Activated T-helper 1 cell treated with anti-CD3 and anti-CD28 coated beads, Interleukin-12 subunit alpha, Interleukin-12 subunit beta, Interleukin-2, Interleukin-4 antibody, amounts not matched to agents 30 ng/mL and 10 ng/mL and 1 ng/mL, durations not matched to agents 14 hours and 24 hours and 36 hours (primary cell): ENCODE measurements around the gene TDP1. TPM values are rescaled to one million over a fixed set of nuclear protein-coding genes. Genes with fewer than 3 reads are reported as not detected.
"Not testable (repeated sequence)": the region's sequence is repeated elsewhere in the genome, so short reads cannot be mapped to it uniquely, and the experiment has no call there.

Experiments
- DNase-seq: peaks from one replicate; pipeline ENCODE4 v3.0.0; 2021; ENCODE audit warnings: low spot score
- H3K27ac Mint-ChIP-seq: one replicate; pipeline ENCODE4 v1.8.0; 2021; ENCODE audit warnings: mild to moderate bottlenecking, mixed read lengths
- H3K27me3 Mint-ChIP-seq: one replicate; pipeline ENCODE4 v1.8.0; 2022; ENCODE audit warnings: mild to moderate bottlenecking, moderate library complexity, mixed read lengths; ENCODE audit not compliant: insufficient read depth
- H3K36me3 Mint-ChIP-seq: one replicate; pipeline ENCODE4 v1.8.0; 2021; ENCODE audit warnings: low read depth, mixed read lengths
- H3K4me1 Mint-ChIP-seq: one replicate; pipeline ENCODE4 v1.8.0; 2021; ENCODE audit warnings: low read depth, mixed read lengths
- H3K4me3 Mint-ChIP-seq: one replicate; pipeline ENCODE4 v1.8.0; 2021; ENCODE audit warnings: mild to moderate bottlenecking, moderate library complexity, mixed read lengths
- H3K9me3 Mint-ChIP-seq: one replicate; pipeline ENCODE4 v1.8.0; 2021; ENCODE audit warnings: mixed read lengths
- intact Hi-C: fragments of 100-400 bp; cut with micrococcal nuclease; formaldehyde crosslinking; loops from one replicate; pipeline ENCODE4 v1.15.1; 2024
- total RNA-seq: library from RNA; stranded (reverse); gene quantifications from 2 replicates; pipeline ENCODE4 v1.2.3, GENCODE V29; 2022

Gene TDP1
- total RNA-seq, 1 donor from 2014 or later: 78.5 TPM

DNA sequence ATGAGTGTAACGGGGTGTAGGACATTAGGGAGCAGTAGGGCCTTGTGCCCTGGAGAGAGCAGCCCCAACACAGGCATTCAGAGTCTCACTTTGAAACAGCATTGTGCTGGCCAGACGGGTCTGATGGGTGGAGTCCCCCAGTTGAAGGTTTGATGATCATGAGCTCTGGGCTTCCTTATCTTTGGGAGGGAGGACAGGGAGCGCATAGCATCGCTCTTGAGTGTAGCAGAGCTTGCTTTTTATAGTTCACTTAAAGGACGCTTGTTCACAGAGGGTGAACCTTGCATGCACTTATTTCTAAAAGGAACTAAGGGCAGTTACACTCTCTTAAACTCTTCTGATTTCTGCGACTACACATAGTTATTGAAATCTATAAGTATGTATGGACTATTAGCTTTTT lies 116.6 kb downstream of the TDP1 start:
- no peaks in the 10 kb centered on the region for H3K9me3 Mint-ChIP-seq
- H3K36me3 Mint-ChIP-seq: no peaks in the 10 kb centered on the region
- intact Hi-C loops: no loop called here
- H3K27ac Mint-ChIP-seq: no peak overlapping the region
- no peaks in the 10 kb centered on the region for H3K4me1 Mint-ChIP-seq
- no peak for DNase-seq
- peaks cover 40% of the 10 kb centered on the region for H3K27me3 Mint-ChIP-seq
- no peak overlapping the region for H3K4me3 Mint-ChIP-seq

DNA sequence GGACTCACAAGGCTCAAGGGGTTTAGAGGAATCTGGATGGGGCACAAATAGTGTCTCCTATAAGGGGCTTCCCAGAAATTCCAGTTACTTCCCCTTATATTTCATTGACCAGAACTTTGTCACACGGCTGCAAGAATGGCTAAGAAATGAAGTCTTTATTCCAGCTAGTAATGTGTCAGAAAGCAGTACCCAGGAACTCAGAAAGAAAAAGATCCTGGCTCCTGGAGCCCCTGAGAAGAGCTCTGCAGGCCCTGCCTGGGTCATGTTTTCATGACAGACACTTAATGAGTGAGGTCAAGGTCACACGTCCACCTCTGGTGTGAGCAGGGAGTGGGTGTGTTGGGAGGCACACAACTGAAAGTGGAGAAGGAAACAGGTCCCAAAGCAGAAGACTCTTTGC lies 123.8 kb downstream of the TDP1 start:
- H3K27ac Mint-ChIP-seq: no peak overlapping the region
- no peaks in the 10 kb centered on the region for H3K36me3 Mint-ChIP-seq
- no peak for DNase-seq
- no peaks in the 10 kb centered on the region for H3K9me3 Mint-ChIP-seq
- intact Hi-C loops: no loop called here
- H3K27me3 Mint-ChIP-seq: peaks cover 19% of the 10 kb centered on the region
- H3K4me3 Mint-ChIP-seq: no peak overlapping the region
- no peaks in the 10 kb centered on the region for H3K4me1 Mint-ChIP-seq

DNA sequence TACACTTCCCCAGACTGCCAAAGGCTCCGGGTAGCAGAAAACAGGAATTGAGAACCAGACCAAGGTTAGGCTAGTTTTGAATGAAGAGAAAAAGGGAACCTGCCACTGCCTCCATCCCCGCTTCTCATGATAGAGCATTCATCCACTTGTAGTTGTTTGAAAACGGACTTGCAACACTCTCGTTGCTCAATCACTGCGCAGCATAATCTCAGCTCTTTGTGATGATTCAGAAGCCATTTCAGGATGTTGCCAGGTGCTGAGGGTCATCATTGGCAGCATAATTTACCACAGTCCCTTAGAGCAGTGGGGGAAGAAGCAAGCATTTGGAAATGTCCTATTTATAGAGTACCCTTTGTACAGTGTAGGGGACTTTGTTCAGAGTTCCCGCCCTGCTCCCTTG lies 131.7 kb downstream of the TDP1 start:
- H3K9me3 Mint-ChIP-seq: peaks cover 7% of the 10 kb centered on the region
- H3K27me3 Mint-ChIP-seq: peaks cover 17% of the 10 kb centered on the region
- H3K27ac Mint-ChIP-seq: no peak overlapping the region
- H3K4me3 Mint-ChIP-seq: no peak overlapping the region
- no peaks in the 10 kb centered on the region for H3K4me1 Mint-ChIP-seq
- no peak for DNase-seq
- intact Hi-C loops: no loop called here
- no peaks in the 10 kb centered on the region for H3K36me3 Mint-ChIP-seq

DNA sequence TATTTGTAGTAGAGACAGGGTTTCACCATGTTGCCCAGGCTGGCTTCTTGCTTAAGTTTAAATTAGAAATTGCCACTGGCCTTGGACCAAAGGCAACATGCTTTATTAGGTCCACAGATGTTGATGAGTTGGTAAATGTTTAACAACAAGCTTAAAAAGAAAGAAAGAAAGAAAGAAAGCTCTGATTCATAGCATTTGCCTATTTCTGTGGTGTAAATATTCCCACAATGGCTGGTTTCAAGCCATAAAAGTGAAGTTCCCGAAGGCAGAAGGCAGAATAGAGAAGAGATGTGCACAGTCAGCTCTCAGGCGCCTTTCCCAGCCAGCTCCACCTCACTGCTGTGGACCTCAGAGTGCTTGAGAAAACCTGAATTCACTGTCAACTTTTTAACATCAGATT lies 132.4 kb downstream of the TDP1 start:
- H3K4me1 Mint-ChIP-seq: peaks cover 3% of the 10 kb centered on the region
- no peak overlapping the region for H3K27ac Mint-ChIP-seq
- peaks cover 8% of the 10 kb centered on the region for H3K9me3 Mint-ChIP-seq
- intact Hi-C loops: no loop called here
- H3K4me3 Mint-ChIP-seq: no peak overlapping the region
- peaks cover 17% of the 10 kb centered on the region for H3K27me3 Mint-ChIP-seq
- no peak for DNase-seq
- no peaks in the 10 kb centered on the region for H3K36me3 Mint-ChIP-seq

DNA sequence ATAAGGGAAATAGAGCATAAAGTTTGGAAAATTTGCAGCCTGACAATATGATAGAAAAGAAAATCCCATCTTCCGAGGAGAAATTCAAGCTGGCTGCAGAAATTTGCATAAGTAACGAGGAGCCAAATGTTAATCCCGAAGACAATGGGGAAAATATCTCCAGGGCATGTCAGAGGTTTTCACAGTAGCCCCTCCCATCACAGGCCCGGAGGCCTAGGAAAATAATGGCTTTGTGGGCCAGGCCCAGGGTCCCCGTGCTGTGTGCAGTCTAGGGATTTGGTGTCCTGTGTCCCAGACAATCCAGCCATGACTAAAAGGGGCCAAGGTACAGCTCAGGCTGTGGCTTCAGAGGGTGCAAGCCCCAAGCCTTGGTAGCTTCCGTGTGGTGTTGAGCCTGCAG lies 133.8 kb downstream of the TDP1 start:
- DNase-seq, H3K9me3 Mint-ChIP-seq, H3K4me3 Mint-ChIP-seq, H3K27ac Mint-ChIP-seq, intact Hi-C loops, H3K36me3 Mint-ChIP-seq: not testable (repeated sequence)
- peaks cover 14% of the 10 kb centered on the region for H3K27me3 Mint-ChIP-seq
- peaks cover 17% of the 10 kb centered on the region for H3K4me1 Mint-ChIP-seq

DNA sequence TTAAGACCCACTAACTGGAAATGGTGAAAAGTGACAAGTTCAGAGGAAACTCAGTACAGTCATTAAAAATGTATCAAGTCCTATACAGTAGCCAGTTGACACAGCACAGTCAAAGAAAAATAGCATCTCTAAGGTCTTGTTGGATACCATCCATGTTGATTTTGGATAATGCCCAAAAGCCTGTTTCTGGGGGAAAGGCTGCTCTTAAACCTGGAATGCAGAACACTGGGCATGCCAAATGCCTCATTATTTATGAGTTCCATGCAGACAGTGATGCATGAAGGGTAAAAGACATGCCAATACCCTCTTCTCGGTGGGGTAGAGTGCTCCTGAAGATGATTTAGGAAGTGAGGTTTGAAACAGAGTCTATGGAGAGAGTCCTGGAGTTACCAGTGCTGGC lies 135.7 kb downstream of the TDP1 start:
- Mint-ChIP-seq H3K4me1 (peaks cover 17% of the 10 kb centered on the region), H3K27me3 (peaks cover 11% of the 10 kb centered on the region), H3K9me3 (peaks cover 11% of the 10 kb centered on the region), H3K36me3 (no peaks in the 10 kb centered on the region), H3K4me3 (no peak overlapping the region), H3K27ac (no peak overlapping the region)
- no peak for DNase-seq
- intact Hi-C loops: no loop called here

DNA sequence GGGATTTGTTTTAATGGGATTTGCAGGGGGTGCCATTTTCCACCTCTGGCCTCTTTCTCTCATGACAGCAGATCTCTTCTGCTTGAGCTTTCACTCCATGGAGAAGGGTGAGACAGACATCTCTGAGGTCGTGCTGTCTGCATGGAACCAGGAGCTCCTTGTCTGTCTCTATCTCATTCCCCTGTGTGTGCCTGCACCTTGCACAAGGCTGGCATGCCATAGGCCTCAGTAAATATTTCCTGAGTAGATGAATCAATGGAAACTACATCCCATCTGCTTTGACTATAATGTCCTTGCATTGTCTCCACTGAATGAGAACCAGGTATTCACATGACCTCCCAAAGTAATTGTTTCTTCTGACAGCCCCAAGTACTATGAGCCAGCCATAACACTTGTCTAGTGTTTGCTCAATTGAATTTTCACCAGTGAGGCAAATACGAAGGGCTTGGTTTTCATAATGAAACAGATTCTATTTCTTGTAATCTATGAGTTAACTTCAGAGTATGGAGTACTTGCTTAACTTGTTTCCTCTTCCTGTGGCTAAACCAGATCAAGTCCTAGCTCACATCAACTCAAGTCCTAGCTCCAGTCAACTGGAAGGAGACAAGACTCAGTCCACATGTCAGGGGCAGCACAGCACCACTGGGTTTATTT lies 138.3 kb downstream of the TDP1 start:
- Mint-ChIP-seq H3K4me1 (peaks cover 17% of the 10 kb centered on the region), H3K9me3 (peaks cover 11% of the 10 kb centered on the region), H3K36me3 (no peaks in the 10 kb centered on the region), H3K4me3 (peak overlapping the region; percentile 9), H3K27me3 (peaks cover 9% of the 10 kb centered on the region), H3K27ac (peak overlapping the region; percentile 24)
- DNase-seq: peak; percentile 1
- intact Hi-C loops: no loop called here

Other genes with a start within 250 kb of the TDP1 start
- 6.0 and 8.2 TPM in 2 replicates for gene EFCAB11, start 1.2 kb upstream of the TDP1 start, total RNA-seq
- 0.12 TPM in 1 of 2 replicates, not detected in the other for gene KCNK13, start 106.1 kb downstream of the TDP1 start, total RNA-seq